GM12873 (cell line): ENCODE results near the gene PPP2R2D.

ENCODE experiments used
- TF ChIP-seq, protein P1 (sequence below): IDR thresholded peaks from 2 replicates; pipeline ENCODE4 v1.5.1; 2012; ENCODE audit warnings: low read depth, mild to moderate bottlenecking, moderate library complexity, low read length, control low read depth; ENCODE audit not compliant: insufficient read depth; ENCODE audit errors: missing control alignments

PPP2R2D gene

DNA sequence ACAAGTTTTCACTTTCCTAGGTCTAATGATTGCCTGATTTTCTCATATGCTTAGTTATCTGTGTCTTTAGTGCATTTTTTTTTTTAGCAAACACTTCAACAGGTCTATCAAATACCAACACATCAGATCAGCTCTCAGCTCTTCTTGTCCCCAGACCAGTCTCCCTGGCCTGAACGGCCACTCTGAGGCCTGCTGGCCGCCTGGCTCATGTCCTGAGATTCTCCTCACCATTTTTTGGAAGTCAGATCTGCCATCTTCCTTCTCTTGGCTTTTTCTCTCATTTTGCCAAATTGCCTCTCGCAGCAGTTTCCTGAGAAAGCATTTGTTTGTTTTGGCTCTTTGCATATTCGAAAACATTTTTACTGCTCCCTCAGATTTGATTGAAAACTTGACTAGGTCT is 29.3 kb downstream of the PPP2R2D start:
- TF ChIP-seq, protein P1, sequence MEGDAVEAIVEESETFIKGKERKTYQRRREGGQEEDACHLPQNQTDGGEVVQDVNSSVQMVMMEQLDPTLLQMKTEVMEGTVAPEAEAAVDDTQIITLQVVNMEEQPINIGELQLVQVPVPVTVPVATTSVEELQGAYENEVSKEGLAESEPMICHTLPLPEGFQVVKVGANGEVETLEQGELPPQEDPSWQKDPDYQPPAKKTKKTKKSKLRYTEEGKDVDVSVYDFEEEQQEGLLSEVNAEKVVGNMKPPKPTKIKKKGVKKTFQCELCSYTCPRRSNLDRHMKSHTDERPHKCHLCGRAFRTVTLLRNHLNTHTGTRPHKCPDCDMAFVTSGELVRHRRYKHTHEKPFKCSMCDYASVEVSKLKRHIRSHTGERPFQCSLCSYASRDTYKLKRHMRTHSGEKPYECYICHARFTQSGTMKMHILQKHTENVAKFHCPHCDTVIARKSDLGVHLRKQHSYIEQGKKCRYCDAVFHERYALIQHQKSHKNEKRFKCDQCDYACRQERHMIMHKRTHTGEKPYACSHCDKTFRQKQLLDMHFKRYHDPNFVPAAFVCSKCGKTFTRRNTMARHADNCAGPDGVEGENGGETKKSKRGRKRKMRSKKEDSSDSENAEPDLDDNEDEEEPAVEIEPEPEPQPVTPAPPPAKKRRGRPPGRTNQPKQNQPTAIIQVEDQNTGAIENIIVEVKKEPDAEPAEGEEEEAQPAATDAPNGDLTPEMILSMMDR: no peak

DNA sequence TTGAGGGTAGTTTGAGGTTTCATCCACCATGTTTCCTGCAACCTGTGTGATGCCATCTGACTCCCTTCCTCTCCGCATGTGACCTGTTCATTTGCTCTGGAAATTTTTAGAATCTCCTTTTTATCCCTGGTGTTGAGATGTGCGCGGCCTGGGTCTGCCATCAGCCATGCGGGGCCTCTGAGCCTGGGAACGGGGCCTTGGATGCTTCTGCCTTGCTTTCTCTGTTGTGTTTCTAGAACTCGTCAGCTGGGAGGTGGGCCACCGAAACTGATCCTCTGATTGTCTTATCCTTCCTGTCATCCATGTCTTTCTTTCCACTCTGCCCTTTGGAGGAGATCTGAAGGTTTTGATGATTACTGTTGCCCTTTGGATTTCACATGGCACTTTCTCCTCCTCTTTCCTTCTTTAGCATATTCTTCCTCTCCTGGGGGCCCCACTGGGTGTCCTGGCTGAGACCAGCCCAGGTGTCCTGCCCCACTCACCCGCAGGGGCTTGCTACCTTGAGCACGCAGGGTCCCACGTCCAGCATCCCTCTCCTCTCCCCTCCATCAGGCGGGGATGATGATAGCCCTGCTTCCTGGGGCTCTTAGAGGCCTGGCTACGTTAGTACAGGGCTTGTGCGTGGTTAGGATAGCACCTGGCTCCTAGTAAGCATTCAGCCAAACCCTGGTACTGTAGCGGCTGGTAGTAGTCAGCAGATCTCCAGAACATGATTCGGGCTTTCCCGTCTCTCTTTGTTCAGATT is 29.9 kb downstream of the PPP2R2D start:
- TF ChIP-seq, protein P1: no peak

DNA sequence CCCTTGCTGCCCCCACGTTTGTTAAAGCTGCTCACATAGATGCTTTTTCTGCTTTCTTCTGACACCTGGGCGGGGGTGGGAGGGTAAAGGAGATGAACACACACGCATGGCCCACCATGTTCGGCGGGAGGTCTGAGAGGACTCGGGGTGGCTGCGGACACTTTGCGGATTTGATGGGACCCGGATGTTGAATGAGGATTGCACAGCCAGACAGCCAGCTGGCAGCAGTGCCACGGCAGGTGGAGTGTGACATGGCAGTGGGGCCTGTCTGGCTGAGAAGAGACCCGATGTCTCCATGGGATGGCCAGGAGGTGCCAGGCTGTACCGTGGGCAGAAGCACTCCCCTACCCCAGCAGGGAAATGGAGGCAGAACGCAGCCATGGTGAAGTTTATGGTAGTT is 31.2 kb downstream of the PPP2R2D start:
- TF ChIP-seq, protein P1: no peak

DNA sequence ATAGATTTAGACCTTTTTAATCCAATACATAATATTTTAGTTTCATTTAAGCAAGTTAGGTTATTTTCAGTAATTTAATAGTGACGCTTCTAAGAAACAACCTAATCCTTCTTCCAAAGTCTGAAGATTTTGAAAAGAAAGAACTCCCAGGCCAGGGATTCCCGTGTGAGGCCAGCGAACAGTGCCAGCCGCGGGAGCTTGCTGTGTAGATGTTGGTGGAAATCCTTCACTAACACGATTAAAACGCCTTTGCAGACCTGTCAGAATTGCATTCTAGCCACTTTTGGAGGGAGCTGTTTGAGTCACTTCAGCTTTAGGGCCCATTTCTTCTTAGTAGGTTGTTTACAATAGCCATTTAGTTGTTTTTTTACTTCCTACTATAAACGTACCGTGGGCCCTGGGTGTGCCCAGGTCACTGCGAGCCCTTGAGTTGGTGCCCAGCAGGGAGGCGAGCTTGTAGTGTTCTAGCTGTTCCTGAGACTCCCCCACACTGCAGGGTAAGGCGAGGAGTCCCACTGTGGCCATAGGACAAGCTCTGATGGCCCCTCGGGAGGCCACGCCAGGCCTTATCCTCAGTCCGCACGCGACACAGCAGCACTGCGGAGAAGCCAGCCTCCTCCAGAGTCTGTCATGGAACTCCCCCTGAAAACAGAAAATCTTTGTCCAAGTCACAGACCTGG is 32.3 kb downstream of the PPP2R2D start:
- TF ChIP-seq, protein P1: no peak

DNA sequence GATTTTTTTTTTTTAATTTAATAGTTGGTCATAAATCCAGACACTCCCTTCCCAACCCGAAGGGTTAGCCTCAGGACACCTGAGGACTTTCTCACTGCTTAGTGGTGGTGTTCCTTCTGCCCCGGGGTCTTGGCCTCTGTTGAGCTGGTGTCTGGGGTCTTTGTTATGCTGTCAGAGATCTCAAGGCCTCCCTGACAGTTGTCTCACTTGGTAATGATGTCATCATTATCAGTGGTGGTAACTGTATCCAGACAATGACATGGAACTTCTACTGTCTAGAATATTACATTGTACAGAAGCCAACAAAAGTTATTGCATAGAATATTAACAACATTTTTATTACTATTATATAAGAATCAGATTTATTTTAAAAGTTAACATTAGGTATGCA is 32.9 kb downstream of the PPP2R2D start:
- TF ChIP-seq, protein P1: no peak

DNA sequence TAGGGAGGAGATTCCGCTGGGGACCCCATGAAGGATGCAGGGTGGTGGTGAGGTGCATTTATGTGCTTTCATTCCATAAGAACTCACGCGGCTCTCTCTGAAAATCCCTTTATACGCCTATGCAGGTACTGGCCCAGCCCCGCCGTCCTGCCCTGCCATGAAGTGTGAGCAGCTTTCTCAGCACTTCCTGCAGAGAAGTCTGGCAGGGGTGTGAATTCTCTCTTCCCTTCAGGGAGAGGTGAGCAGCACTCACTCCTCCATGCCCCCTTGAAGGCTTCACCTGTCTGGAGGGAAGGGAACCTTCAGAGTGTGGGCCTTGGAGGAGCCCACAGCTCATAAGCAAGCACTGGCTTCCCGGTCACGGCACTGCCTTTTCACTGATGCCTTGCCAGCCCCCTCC is 34.0 kb downstream of the PPP2R2D start:
- TF ChIP-seq, protein P1: no peak

DNA sequence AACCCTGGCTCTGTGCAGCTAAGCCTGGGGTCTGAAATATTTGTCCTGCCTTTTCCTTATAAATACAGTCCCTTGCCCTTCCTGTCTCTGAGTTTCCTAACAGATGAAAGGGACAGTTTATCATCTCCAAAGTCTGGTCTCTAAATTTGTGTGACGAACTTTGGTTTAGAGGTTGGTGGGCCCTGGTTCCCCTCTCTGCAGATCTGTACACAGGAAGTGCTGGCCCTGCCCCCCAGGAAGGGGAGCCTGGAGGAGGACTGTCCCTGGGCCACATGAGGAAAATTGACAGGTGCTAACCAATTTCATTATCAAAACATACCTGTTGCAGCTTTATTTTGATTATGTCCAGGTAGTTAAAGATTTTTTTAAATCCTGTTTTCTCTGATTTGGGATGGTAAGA is 34.5 kb downstream of the PPP2R2D start:
- TF ChIP-seq, protein P1: no peak
